Adrenal gland (tissue), 12 donors: ENCODE measurements around the gene RABGAP1L. TPM values are rescaled to one million over a fixed set of nuclear protein-coding genes. Genes with fewer than 3 reads are reported as not detected.

Experiments
- DNase-seq, 7 donors: peaks; one replicate each; pipeline ENCODE4 v3.0.0-alpha.2; 2019 to 2020
- H3K27ac ChIP-seq, 5 donors: fragments of 200-600 bp; sonication (generic) in 4 of 5; 1 replicate in 3 of 5; 2 replicates in 2 of 5; pipeline versions ENCODE4 v1.5.1 to v1.8.0; 2016 to 2020; ENCODE audit warnings: mild to moderate bottlenecking in 1 of 5
- H3K27me3 ChIP-seq: fragments of 200-600 bp; 2 replicates; pipeline ENCODE4 v1.8.0; 2021
- H3K36me3 ChIP-seq, 2 donors: fragments of 200-600 bp; replicated peaks in 1 of 2; 1 replicate in 1 of 2; 2 replicates in 1 of 2; pipeline versions ENCODE4 v1.5.1 to v1.8.0; 2018 to 2022
- H3K4me1 ChIP-seq, 2 donors: fragments of 200-600 bp; replicated peaks in 1 of 2; 1 replicate in 1 of 2; 2 replicates in 1 of 2; pipeline versions ENCODE4 v1.5.1 to v1.8.0; 2018 to 2021
- H3K4me3 ChIP-seq, 4 donors: fragments of 200-600 bp; sonication (generic) in 3 of 4; one replicate each; pipeline ENCODE4 v1.5.1; 2016 to 2018
- H3K9me3 ChIP-seq, 3 donors: fragments of 200-600 bp; sonication (generic) in 1 of 3; replicated peaks in 1 of 3; 1 replicate in 2 of 3; 2 replicates in 1 of 3; pipeline versions ENCODE4 v1.5.1 to v1.8.0; 2016 to 2021
- POLR2A ChIP-seq, 2 donors: fragments of 450-650 bp; IDR thresholded peaks; one replicate each; pipeline ENCODE4 v1.6.1; 2017; ENCODE audit warnings: antibody characterized with exemption in 2 of 2, mild to moderate bottlenecking in 2 of 2, moderate library complexity in 1 of 2
- WGBS, 4 donors: extraction: QIAGEN DNeasy Blood & Tissue Kit in 2 of 4; methylation state at CpG; one replicate each; pipeline versions ENCODE4 v1.1.5 to v1.1.7; 2013 to 2017; 5-methylcytosine and 5-hydroxymethylcytosine counted together
- intact Hi-C, 2 donors: fragments of 100-400 bp; cut with DNase I; formaldehyde crosslinking; loops; one replicate each; pipeline versions ENCODE4 v1.14.1 to v1.15.0; 2022 to 2023
- polyA plus RNA-seq, 3 donors: library from polyadenylated mRNA; stranded (reverse); fragments of 200-250 nt in 2 of 3; fragments of 350-450 nt in 1 of 3; fragmentation: Illumina TruSeq in 1 of 3; extraction: RNeasy Lipid Tissue Mini Kit (QIAGEN cat#74804) in 1 of 3; gene quantifications; one replicate each; pipeline ENCODE4 v1.2.3, GENCODE V29; 2013 to 2014
- total RNA-seq, 9 donors: library from RNA; depleted of rRNA in 4 of 9; stranded (reverse); fragments of >200 nt in 4 of 9; fragments of 120-200 nt in 1 of 9; fragmentation: NEBNext Ultra II Directional in 1 of 9; extraction: Animal tissue kit (Norgen Biotek cat#: 25700) in 1 of 9; gene quantifications; one replicate each; pipeline versions ENCODE4 v1.1.0 to v1.2.4, GENCODE V29; 2013 to 2023
- TF ChIP-seq, protein P1 (sequence below), 6 experiments: fragments of 450-650 bp in 4 of 6; fragments of 200-600 bp in 2 of 6; sonication (generic) in 1 of 6; IDR thresholded peaks; 1 replicate in 5 of 6; 2 replicates in 1 of 6; pipeline versions ENCODE4 v1.5.1 to v1.8.0; 2016 to 2021; ENCODE audit warnings: antibody characterized with exemption in 6 of 6, mild to moderate bottlenecking in 2 of 6, moderate library complexity in 1 of 6
- donor health status: healthy with polysubstance abuse.
- donor health status: Bipolar disorder and iron deficiency.
- donor health status: DM: yes; HTN: yes; CAD: no.
- donor health status: DM: no; HTN: no; CAD: no.
- donor health status: DM: no; HTN: no; CAD: no.
- donor health status: DM: yes; HTN: yes; CAD: no.

The RABGAP1L gene
- total and polyA plus RNA-seq, 12 donors = 10.4 to 29.9 (median 19.7) TPM

DNA sequence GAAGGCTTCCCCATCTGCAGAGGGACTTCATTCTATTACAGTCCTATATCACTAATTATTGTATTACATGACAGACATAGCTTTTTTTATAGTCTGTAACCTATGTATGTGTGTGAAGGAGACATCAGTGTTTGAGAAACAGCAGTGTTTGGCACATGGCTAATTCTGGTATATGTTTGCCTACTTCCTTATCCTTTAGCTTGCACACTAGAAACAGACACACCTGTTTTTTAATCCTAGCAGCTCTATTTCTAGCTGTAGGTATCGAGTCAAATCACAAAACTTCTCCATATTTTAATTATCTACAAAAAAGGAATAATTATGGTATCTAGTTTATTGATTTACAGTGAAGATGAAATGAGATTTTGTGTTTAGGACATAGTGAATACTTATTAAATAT lies 711.0 kb downstream of the RABGAP1L start:
- H3K27me3 ChIP-seq = no peaks in the 10 kb centered on the region
- intact Hi-C loops = no loop called here
- H3K4me1 ChIP-seq = peaks cover 0 to 6% of the 10 kb centered on the region in 2 donors
- no peaks in the 10 kb centered on the region for H3K9me3 ChIP-seq
- TF ChIP-seq POLR2A (IDR thresholded peaks at IDR 0.05) = no peak
- TF ChIP-seq, protein P1, sequence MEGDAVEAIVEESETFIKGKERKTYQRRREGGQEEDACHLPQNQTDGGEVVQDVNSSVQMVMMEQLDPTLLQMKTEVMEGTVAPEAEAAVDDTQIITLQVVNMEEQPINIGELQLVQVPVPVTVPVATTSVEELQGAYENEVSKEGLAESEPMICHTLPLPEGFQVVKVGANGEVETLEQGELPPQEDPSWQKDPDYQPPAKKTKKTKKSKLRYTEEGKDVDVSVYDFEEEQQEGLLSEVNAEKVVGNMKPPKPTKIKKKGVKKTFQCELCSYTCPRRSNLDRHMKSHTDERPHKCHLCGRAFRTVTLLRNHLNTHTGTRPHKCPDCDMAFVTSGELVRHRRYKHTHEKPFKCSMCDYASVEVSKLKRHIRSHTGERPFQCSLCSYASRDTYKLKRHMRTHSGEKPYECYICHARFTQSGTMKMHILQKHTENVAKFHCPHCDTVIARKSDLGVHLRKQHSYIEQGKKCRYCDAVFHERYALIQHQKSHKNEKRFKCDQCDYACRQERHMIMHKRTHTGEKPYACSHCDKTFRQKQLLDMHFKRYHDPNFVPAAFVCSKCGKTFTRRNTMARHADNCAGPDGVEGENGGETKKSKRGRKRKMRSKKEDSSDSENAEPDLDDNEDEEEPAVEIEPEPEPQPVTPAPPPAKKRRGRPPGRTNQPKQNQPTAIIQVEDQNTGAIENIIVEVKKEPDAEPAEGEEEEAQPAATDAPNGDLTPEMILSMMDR (IDR thresholded peaks at IDR 0.05) = no peak
- DNase-seq = no peak
- no peak overlapping the region for H3K27ac ChIP-seq
- H3K4me3 ChIP-seq = no peak overlapping the region
- WGBS, 4 donors = 95 to 100% (median 96%) methylated on average over 1 of the region's 1 CpG
- H3K36me3 ChIP-seq = no peaks in the 10 kb centered on the region

DNA sequence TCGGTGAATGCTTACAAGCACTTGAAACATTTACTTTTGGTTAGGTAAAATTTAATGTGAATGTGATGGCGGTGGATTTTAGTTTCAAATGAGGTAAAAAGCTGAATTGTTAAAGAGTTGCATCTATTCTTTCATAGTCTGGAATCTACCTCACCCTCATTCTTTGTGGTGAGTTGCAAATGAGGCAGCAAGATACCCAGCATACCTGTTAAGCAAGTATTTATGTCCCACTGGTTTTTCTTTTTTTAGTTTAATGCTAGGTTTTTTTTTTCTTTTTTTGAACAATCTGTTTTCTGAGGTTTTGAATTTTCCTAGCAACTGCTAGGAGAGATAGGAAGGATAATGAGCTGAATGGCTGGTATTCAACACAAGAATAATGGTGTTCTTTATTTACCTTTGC lies 712.6 kb downstream of the RABGAP1L start:
- Histone ChIP-seq H3K4me1 (peaks cover 0 to 9% of the 10 kb centered on the region in 2 donors), H3K27me3 (no peaks in the 10 kb centered on the region), H3K4me3 (no peak overlapping the region), H3K27ac (no peak overlapping the region), H3K9me3 (no peaks in the 10 kb centered on the region), H3K36me3 (no peaks in the 10 kb centered on the region)
- DNase-seq = no peak
- no peak for TF ChIP-seq POLR2A (IDR thresholded peaks at IDR 0.05)
- TF ChIP-seq, protein P1 (IDR thresholded peaks at IDR 0.05) = no peak
- intact Hi-C loops = no loop called here
- WGBS, 4 donors = 79 to 87% (median 81%) methylated on average over 2 of the region's 2 CpGs

DNA sequence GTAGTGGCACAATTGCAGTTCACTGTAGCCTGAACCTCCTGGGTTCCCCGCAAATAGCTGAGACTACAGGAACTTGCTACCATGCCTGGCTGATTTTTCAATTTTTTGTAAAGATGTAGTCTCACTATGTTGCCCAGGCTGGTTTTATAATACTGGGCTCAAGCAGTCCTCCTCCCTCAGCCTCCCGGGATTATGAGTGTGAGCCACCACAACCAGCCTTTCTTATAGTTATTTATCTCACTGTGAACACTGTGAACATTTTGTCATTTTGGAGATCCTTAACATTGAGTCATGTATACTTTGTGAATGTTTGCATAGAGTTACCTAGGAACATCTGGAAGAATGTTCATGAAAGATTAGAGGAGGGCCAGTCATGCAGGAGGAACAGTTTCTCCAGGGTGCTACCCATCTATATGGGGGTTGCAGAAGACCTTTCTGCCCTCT lies 713.3 kb downstream of the RABGAP1L start:
- H3K4me1 ChIP-seq = peaks cover 0 to 9% of the 10 kb centered on the region in 2 donors
- no peak for DNase-seq
- H3K27me3 ChIP-seq = no peaks in the 10 kb centered on the region
- intact Hi-C loops = no loop called here
- H3K9me3 ChIP-seq = no peaks in the 10 kb centered on the region
- 94 to 98% (median 96%) methylated on average over 2 of the region's 2 CpGs for WGBS, 4 donors
- TF ChIP-seq, protein P1 (IDR thresholded peaks at IDR 0.05) = no peak
- no peak for TF ChIP-seq POLR2A (IDR thresholded peaks at IDR 0.05)
- no peaks in the 10 kb centered on the region for H3K36me3 ChIP-seq
- H3K4me3 ChIP-seq = no peak overlapping the region
- no peak overlapping the region for H3K27ac ChIP-seq

DNA sequence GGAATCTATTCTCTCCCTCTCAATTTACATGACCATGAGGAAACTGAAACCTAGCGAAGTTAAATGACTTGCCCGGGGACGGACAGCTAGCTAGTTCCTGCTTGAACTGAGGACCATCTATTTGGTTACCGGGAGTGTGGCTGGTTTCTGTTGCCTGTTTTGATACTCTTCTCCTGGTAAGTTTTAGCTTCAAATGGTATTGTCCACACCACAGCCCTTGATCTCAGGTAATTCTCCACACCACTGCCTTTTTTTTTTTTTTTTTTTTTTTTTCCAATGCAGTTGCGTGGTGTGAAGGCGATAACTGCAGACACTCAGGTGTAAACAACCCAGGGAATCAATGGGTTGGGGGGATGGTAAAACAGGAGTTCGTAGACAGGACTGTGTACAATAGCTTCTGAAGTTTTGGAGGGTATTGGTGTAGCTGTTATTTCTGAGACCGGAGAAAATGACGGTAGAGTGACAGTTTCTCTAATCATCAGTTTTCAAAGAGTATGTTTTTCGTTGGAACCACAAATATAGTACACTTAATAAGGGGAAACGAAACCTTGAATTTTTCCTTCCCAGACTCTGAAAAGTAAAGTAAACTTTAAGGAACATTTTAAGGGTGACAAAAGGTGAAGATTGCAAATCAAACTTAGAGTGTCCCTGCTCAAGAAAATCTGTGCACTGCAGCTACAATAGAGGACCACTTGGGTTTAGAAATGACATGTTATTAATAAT lies 715.2 kb downstream of the RABGAP1L start:
- Histone ChIP-seq H3K27me3 (no peaks in the 10 kb centered on the region), H3K36me3 (no peaks in the 10 kb centered on the region), H3K4me1 (peaks cover 0 to 9% of the 10 kb centered on the region in 2 donors), H3K27ac (peak overlapping the region in 1 of 5 donors; percentile 15), H3K4me3 (peak overlapping the region in 1 of 4 donors; percentile 43), H3K9me3 (no peaks in the 10 kb centered on the region)
- no peak for TF ChIP-seq POLR2A (IDR thresholded peaks at IDR 0.05)
- TF ChIP-seq, protein P1 (IDR thresholded peaks at IDR 0.05) = no peak
- WGBS, 4 donors = 31 to 42% (median 34%) methylated on average over 11 of the region's 11 CpGs
- intact Hi-C loops = no loop called here
- peak in 2 of 7 donors; percentile 4 to 11 for DNase-seq
